B cell (primary cell): ENCODE results near the gene PABPN1. TPM values are rescaled to one million over a fixed set of nuclear protein-coding genes. Genes with fewer than 3 reads are reported as not detected.

ENCODE experiments used
- ATAC-seq: fragments of 200-7000 bp; cut with Tn5 transposase; one replicate; pipeline ENCODE4 v1.10.0; 2021; ENCODE audit warnings: low read depth, mild to moderate bottlenecking, moderate number of reproducible peaks, moderate library complexity
- CTCF ChIA-PET: fragments of 350-600 bp; sonication (Branson Sonifier 250); formaldehyde crosslinking; loops from one replicate; lab custom pipeline; 2021; ENCODE audit warnings: antibody characterized with exemption, inconsistent platforms; lab: Charles Lee
- POLR2A ChIA-PET: fragments of 350-600 bp; sonication (Branson Sonifier 250); formaldehyde crosslinking; loops from one replicate; lab custom pipeline; 2021; ENCODE audit warnings: antibody characterized with exemption; lab: Charles Lee
- DNase-seq: peaks from one replicate; pipeline ENCODE4 v3.0.0; 2013
- H2AFZ ChIP-seq: 2 replicates; pipeline ENCODE4 v1.6.1; 2012; ENCODE audit warnings: mild to moderate bottlenecking, low read depth, low read length; ENCODE audit not compliant: insufficient read depth, poor library complexity, severe bottlenecking
- H3K27ac ChIP-seq, 2 donors: 1 replicate in 1 of 2; 2 replicates in 1 of 2; pipeline ENCODE4 v1.5.1; 2012 to 2013; ENCODE audit warnings: low read length in 2 of 2, mild to moderate bottlenecking in 2 of 2, moderate library complexity in 1 of 2
- H3K27me3 ChIP-seq, 4 experiments: fragments of 200-600 bp in 1 of 4; sonication (generic) in 1 of 4; replicated peaks in 1 of 4; 1 replicate in 2 of 4; 2 replicates in 2 of 4; pipeline versions ENCODE4 v1.6.1 to v1.7.0; 2013 to 2016; ENCODE audit warnings: low read length in 3 of 4, mild to moderate bottlenecking in 2 of 4, mixed read lengths in 1 of 4, moderate library complexity in 1 of 4; ENCODE audit not compliant: insufficient read depth in 4 of 4, control insufficient read depth in 3 of 4; ENCODE audit errors: control extremely low read depth in 1 of 4
- H3K36me3 ChIP-seq, 2 experiments: replicated peaks in 1 of 2; 1 replicate in 1 of 2; 2 replicates in 1 of 2; pipeline versions ENCODE4 v1.6.1 to v1.7.1; 2013; ENCODE audit warnings: low read length in 1 of 2; ENCODE audit not compliant: insufficient read depth in 2 of 2, control insufficient read depth in 1 of 2; ENCODE audit errors: control extremely low read depth in 1 of 2, extremely low read depth in 1 of 2
- H3K4me1 ChIP-seq, 2 donors: fragments of 200-600 bp in 1 of 2; sonication (generic) in 1 of 2; 1 replicate in 1 of 2; 2 replicates in 1 of 2; pipeline versions ENCODE4 v1.5.1 to v1.6.1; 2013 to 2017; ENCODE audit warnings: low read length in 2 of 2; ENCODE audit not compliant: control insufficient read depth in 2 of 2, insufficient read depth in 2 of 2
- H3K4me2 ChIP-seq: replicated peaks from 2 replicates; pipeline ENCODE3; 2012; ENCODE audit warnings: mild to moderate bottlenecking, low read depth, low read length; ENCODE audit not compliant: poor library complexity, severe bottlenecking
- H3K4me3 ChIP-seq, 5 experiments: fragments of 200-600 bp in 1 of 5; sonication (generic) in 1 of 5; 1 replicate in 3 of 5; 2 replicates in 2 of 5; pipeline versions ENCODE4 v1.5.1 to v1.7.0; 2011 to 2016; ENCODE audit warnings: low read length in 4 of 5, mild to moderate bottlenecking in 4 of 5, low read depth in 2 of 5, control low read depth in 1 of 5, moderate library complexity in 1 of 5; ENCODE audit not compliant: insufficient read depth in 1 of 5; ENCODE audit errors: control extremely low read depth in 1 of 5, extremely low read depth in 1 of 5
- H3K79me2 ChIP-seq: fragments of 200-600 bp; sonication (generic); one replicate; pipeline ENCODE4 v1.6.0; 2016; ENCODE audit warnings: low read length; ENCODE audit not compliant: control insufficient read depth, insufficient read depth
- H3K9ac ChIP-seq: fragments of 200-600 bp; sonication (generic); 2 replicates; pipeline ENCODE4 v1.6.1; 2017; ENCODE audit warnings: mild to moderate bottlenecking, low read length, moderate library complexity
- H3K9me3 ChIP-seq, 3 donors: one replicate each; pipeline versions ENCODE4 v1.6.1 to v1.7.1; 2013; ENCODE audit warnings: low read length in 2 of 3; ENCODE audit not compliant: control insufficient read depth in 2 of 3, insufficient read depth in 1 of 3; ENCODE audit errors: control extremely low read depth in 1 of 3
- H4K20me1 ChIP-seq: 2 replicates; pipeline ENCODE4 v1.6.0; 2012; ENCODE audit warnings: mild to moderate bottlenecking, low read length; ENCODE audit not compliant: insufficient read depth, control insufficient read depth, poor library complexity, severe bottlenecking
- H3K27ac Mint-ChIP-seq: one replicate; pipeline ENCODE4 v1.8.0; 2021; ENCODE audit warnings: mixed read lengths
- H3K27me3 Mint-ChIP-seq: one replicate; pipeline ENCODE4 v1.8.0; 2021; ENCODE audit warnings: mixed read lengths
- H3K4me1 Mint-ChIP-seq: one replicate; pipeline ENCODE4 v1.8.0; 2021; ENCODE audit warnings: mixed read lengths
- H3K4me3 Mint-ChIP-seq: one replicate; pipeline ENCODE4 v1.8.0; 2021; ENCODE audit warnings: mixed read lengths
- H3K9me3 Mint-ChIP-seq: one replicate; pipeline ENCODE4 v1.8.0; 2022; ENCODE audit warnings: mixed read lengths; ENCODE audit not compliant: insufficient read depth
- EZH2 ChIP-seq: IDR thresholded peaks from 2 replicates; pipeline ENCODE4 v1.6.1; 2012; ENCODE audit warnings: borderline replicate concordance, low read depth, mild to moderate bottlenecking, moderate library complexity, low read length; ENCODE audit not compliant: insufficient read depth, poor library complexity, severe bottlenecking
- WGBS: methylation state at CpG from one replicate; pipeline ENCODE4 v1.1.5; 2013; ENCODE audit warnings: missing lambda C conversion rate; ENCODE audit not compliant: insufficient coverage; 5-methylcytosine and 5-hydroxymethylcytosine counted together
- intact Hi-C: fragments of 100-400 bp; cut with micrococcal nuclease; formaldehyde crosslinking; loops from one replicate; pipeline ENCODE4 v1.10.0; 2022
- polyA plus RNA-seq: library from polyadenylated mRNA; depleted of rRNA; stranded (reverse); fragments of >200 nt; gene quantifications from 2 replicates; pipeline ENCODE4 v1.2.3, GENCODE V29; 2012
- total RNA-seq, 2 donors: library from RNA; stranded (reverse); fragments of 120-200 nt in 1 of 2; gene quantifications; 1 replicate in 1 of 2; 2 replicates in 1 of 2; pipeline versions ENCODE4 v1.2.3 to v1.2.4, GENCODE V29; 2013 to 2022
- TF ChIP-seq, protein P1 (sequence below): fragments of 200-600 bp; IDR thresholded peaks from one replicate; pipeline ENCODE4 v1.8.0; 2022; ENCODE audit warnings: antibody characterized with exemption, mild to moderate bottlenecking

The PABPN1 gene
- total and polyA plus RNA-seq, 2 donors (not counting 1 experiment from before 2014, with no cell fraction given), result 283 to 293 TPM

DNA sequence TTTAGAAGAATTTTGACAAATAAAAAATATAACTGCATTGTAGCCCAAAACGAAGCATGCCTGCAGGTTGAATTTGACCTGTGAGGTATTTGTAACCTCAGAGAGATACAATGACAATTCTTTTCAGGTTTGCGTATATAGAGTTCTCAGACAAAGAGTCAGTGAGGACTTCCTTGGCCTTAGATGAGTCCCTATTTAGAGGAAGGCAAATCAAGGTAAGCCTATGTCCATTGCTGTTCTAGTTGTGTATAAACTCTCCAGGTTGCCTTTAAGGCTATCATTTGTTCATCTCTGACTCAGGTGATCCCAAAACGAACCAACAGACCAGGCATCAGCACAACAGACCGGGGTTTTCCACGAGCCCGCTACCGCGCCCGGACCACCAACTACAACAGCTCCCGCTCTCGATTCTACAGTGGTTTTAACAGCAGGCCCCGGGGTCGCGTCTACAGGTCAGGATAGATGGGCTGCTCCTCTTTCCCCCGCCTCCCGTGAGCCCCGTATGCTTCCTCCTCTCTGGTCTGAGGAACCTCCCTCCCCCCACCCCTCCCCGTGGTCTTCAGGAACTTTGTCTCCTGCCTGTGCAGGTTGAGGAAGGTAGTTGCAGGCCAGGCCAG is 2.7 kb downstream of the PABPN1 start:
- intact Hi-C loops, result no loop called here
- ChIA-PET POLR2A (interaction anchor here (4.4 kb wide), 1 partner anchor 22 kb away, joined by 84 read pairs; the partner anchor contains the start of gene PPP1R3E), CTCF (interaction anchor here (1.1 to 6.7 kb wide), 5 partner anchors 22 to 239 kb away, joined by 3 to 56 read pairs (median 21); partner anchors contain the start of gene PPP1R3E)
- Mint-ChIP-seq H3K9me3 (no peaks in the 10 kb centered on the region), H3K4me3 (no peak overlapping the region), H3K27me3 (no peaks in the 10 kb centered on the region), H3K27ac (no peak overlapping the region), H3K4me1 (peaks cover 35% of the 10 kb centered on the region)
- H3K4me1 ChIP-seq, result peaks cover 21 to 24% of the 10 kb centered on the region in 2 donors
- TF ChIP-seq, protein P1, sequence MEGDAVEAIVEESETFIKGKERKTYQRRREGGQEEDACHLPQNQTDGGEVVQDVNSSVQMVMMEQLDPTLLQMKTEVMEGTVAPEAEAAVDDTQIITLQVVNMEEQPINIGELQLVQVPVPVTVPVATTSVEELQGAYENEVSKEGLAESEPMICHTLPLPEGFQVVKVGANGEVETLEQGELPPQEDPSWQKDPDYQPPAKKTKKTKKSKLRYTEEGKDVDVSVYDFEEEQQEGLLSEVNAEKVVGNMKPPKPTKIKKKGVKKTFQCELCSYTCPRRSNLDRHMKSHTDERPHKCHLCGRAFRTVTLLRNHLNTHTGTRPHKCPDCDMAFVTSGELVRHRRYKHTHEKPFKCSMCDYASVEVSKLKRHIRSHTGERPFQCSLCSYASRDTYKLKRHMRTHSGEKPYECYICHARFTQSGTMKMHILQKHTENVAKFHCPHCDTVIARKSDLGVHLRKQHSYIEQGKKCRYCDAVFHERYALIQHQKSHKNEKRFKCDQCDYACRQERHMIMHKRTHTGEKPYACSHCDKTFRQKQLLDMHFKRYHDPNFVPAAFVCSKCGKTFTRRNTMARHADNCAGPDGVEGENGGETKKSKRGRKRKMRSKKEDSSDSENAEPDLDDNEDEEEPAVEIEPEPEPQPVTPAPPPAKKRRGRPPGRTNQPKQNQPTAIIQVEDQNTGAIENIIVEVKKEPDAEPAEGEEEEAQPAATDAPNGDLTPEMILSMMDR, result no peak
- no peak for TF ChIP-seq EZH2
- H3K4me2 ChIP-seq, result no peak overlapping the region
- no peak overlapping the region for H3K27ac ChIP-seq
- no peaks in the 10 kb centered on the region for H3K9me3 ChIP-seq
- no peak overlapping the region for H3K4me3 ChIP-seq
- no peak for ATAC-seq
- no peak for DNase-seq
- WGBS, result 96% methylated on average over 14 of the region's 18 CpGs
- peaks cover 15% of the 10 kb centered on the region for H3K79me2 ChIP-seq
- no peak overlapping the region for H3K9ac ChIP-seq
- H2AFZ ChIP-seq, result no peak overlapping the region
- H4K20me1 ChIP-seq, result peaks cover 13% of the 10 kb centered on the region
- H3K27me3 ChIP-seq, result no peaks in the 10 kb centered on the region
- H3K36me3 ChIP-seq, result peaks cover 7 to 32% of the 10 kb centered on the region in 2 experiments

DNA sequence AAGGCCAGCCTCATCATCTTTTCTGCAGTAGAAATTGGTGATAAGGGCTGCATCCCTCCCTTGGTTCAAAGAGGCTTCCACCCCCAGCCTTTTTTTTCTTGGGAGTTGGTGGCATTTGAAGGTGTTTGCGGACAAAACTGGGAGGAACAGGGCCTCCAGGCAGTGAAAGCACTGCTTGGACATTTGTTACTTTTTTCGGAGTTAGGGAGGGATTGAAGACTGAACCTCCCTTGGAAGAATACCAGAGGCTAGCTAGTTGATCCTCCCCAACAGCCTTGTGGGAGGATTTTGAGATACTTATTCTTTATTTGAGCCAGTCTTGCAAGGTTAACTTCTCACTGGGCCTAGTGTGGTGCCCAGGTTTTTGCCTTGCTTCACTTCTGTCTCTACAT is 3.2 kb downstream of the PABPN1 start:
- Mint-ChIP-seq H3K4me3 (no peak overlapping the region), H3K27ac (no peak overlapping the region), H3K4me1 (peaks cover 35% of the 10 kb centered on the region), H3K9me3 (no peaks in the 10 kb centered on the region), H3K27me3 (no peaks in the 10 kb centered on the region)
- ChIA-PET POLR2A (no interaction called here), CTCF (interaction anchor here (1.7 to 6.7 kb wide), 3 partner anchors 23 to 238 kb away, joined by 5 to 56 read pairs (median 32); partner anchors contain the start of gene PPP1R3E)
- Histone ChIP-seq H3K36me3 (peaks cover 7 to 32% of the 10 kb centered on the region in 2 experiments), H4K20me1 (peaks cover 13% of the 10 kb centered on the region), H3K4me3 (no peak overlapping the region), H3K9ac (no peak overlapping the region), H3K4me2 (no peak overlapping the region), H3K79me2 (peaks cover 15% of the 10 kb centered on the region), H3K27me3 (no peaks in the 10 kb centered on the region), H3K27ac (no peak overlapping the region), H2AFZ (no peak overlapping the region), H3K4me1 (peaks cover 21 to 24% of the 10 kb centered on the region in 2 donors), H3K9me3 (no peaks in the 10 kb centered on the region)
- ATAC-seq, result no peak
- WGBS, result 100% methylated on average over 2 of the region's 2 CpGs
- TF ChIP-seq EZH2, result no peak
- TF ChIP-seq, protein P1, result no peak
- DNase-seq, result no peak
- intact Hi-C loops, result no loop called here
